Measurements from ENCODE around the gene SIPA1L3. TPM values are rescaled to one million over a fixed set of nuclear protein-coding genes. Genes with fewer than 3 reads are reported as not detected.

Gene SIPA1L3
- polyA plus RNA-seq, 1 donor from 2014 or later = 2.8 TPM

- no peak overlapping the region for H3K27ac ChIP-seq (ENCODE audit: low read length)
- H3K4me2 ChIP-seq (ENCODE audit: low read length) = no peak overlapping the region
- H3F3A ChIP-seq (ENCODE audit: insufficient read depth, low read length, poor library complexity, severe bottlenecking) = no peaks in the 10 kb centered on the region
- no peaks in the 10 kb centered on the region for H3K27me3 ChIP-seq (ENCODE audit: insufficient read depth, low read depth, low read length)
- no peak overlapping the region for H3K4me3 ChIP-seq (ENCODE audit: low read length)
- H4K20me1 ChIP-seq (ENCODE audit: insufficient read depth) = no peaks in the 10 kb centered on the region
- no peaks in the 10 kb centered on the region for H3K9me3 ChIP-seq (ENCODE audit: low read length)
- TF ChIP-seq TAF1 (IDR thresholded peaks at IDR 0.05; ENCODE audit: low read depth) (no peak), REST (IDR thresholded peaks at IDR 0.05; ENCODE audit: borderline replicate concordance) (no peak), CTCF (IDR thresholded peaks at IDR 0.05; ENCODE audit: poor library complexity, severe bottlenecking) (no peak), MXI1 (conservative IDR thresholded peaks at IDR 0.05; ENCODE audit: poor library complexity, severe bottlenecking) (no peak), EZH2 (IDR thresholded peaks at IDR 0.05; ENCODE audit: borderline replicate concordance, insufficient read depth, low read length, poor library complexity, severe bottlenecking) (no peak), POLR2AphosphoS5 (IDR thresholded peaks at IDR 0.05) (no peak), SMC3 (conservative IDR thresholded peaks at IDR 0.05; ENCODE audit: poor library complexity) (no peak), RAD21 (conservative IDR thresholded peaks at IDR 0.05) (no peak), EP300 (conservative IDR thresholded peaks at IDR 0.05; ENCODE audit: poor library complexity, severe bottlenecking) (no peak)
- H3K9me2 ChIP-seq (ENCODE audit: insufficient read depth, low read length) = no peaks in the 10 kb centered on the region
- no peak overlapping the region for H3K9ac ChIP-seq (ENCODE audit: low read length)
- H3K79me2 ChIP-seq (replicated peaks; ENCODE audit: insufficient read depth, low read length) = no peaks in the 10 kb centered on the region
- H2AFZ ChIP-seq (ENCODE audit: low read depth, low read length) = no peak overlapping the region
- H3K36me3 ChIP-seq (ENCODE audit: insufficient read depth, low read length) = no peaks in the 10 kb centered on the region
These were observed 105.3 kb downstream of the SIPA1L3 start for GRCh38 chr19:38012290-38012689.

DNA sequence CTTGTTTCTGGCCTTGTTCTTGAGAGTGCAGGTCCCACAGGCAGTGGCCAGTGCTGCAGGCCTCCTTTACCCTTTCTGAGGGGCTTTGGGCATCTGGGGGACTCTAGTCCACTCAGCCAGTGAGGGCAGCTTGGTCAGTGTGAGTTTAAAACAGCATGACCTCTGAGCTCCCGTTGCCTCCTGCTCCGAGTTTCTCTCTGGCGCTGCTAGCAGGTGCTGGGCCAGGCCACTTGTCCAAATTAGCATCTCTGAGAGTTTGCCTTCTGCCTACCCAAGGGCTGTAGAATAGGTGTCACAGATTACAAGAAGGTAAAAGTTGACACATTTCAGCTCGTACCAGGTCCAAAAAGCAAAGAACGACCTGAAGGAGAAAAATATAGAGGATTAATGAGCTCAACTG is 105.9 kb downstream of the SIPA1L3 start:
- Histone ChIP-seq H2AFZ (ENCODE audit: low read depth, low read length) (no peak overlapping the region), H3F3A (ENCODE audit: insufficient read depth, low read length, poor library complexity, severe bottlenecking) (no peaks in the 10 kb centered on the region), H3K79me2 (replicated peaks; ENCODE audit: insufficient read depth, low read length) (no peaks in the 10 kb centered on the region), H3K27ac (ENCODE audit: low read length) (no peak overlapping the region), H3K36me3 (ENCODE audit: insufficient read depth, low read length) (no peaks in the 10 kb centered on the region), H3K9me3 (ENCODE audit: low read length) (no peaks in the 10 kb centered on the region), H3K4me2 (ENCODE audit: low read length) (no peak overlapping the region), H4K20me1 (ENCODE audit: insufficient read depth) (no peaks in the 10 kb centered on the region), H3K9ac (ENCODE audit: low read length) (no peak overlapping the region), H3K9me2 (ENCODE audit: insufficient read depth, low read length) (no peaks in the 10 kb centered on the region), H3K27me3 (ENCODE audit: insufficient read depth, low read depth, low read length) (no peaks in the 10 kb centered on the region), H3K4me3 (ENCODE audit: low read length) (no peak overlapping the region)
- TF ChIP-seq CTCF (IDR thresholded peaks at IDR 0.05; ENCODE audit: poor library complexity, severe bottlenecking) (no peak), POLR2AphosphoS5 (IDR thresholded peaks at IDR 0.05) (no peak), EZH2 (IDR thresholded peaks at IDR 0.05; ENCODE audit: borderline replicate concordance, insufficient read depth, low read length, poor library complexity, severe bottlenecking) (no peak), MXI1 (conservative IDR thresholded peaks at IDR 0.05; ENCODE audit: poor library complexity, severe bottlenecking) (no peak), REST (IDR thresholded peaks at IDR 0.05; ENCODE audit: borderline replicate concordance) (no peak), EP300 (conservative IDR thresholded peaks at IDR 0.05; ENCODE audit: poor library complexity, severe bottlenecking) (no peak), TAF1 (IDR thresholded peaks at IDR 0.05; ENCODE audit: low read depth) (no peak), SMC3 (conservative IDR thresholded peaks at IDR 0.05; ENCODE audit: poor library complexity) (no peak)

Data from neural cell (in vitro differentiated cells).